K562 (cell line): ENCODE data around the gene DENND2A. TPM values are rescaled to one million over a fixed set of nuclear protein-coding genes. Genes with fewer than 3 reads are reported as not detected.

ENCODE experiments used
- ATF6 ChIP-seq: sonication (generic); formaldehyde crosslinking; IDR thresholded peaks from 2 replicates; pipeline ENCODE4 v1.4.0; 2020; ENCODE audit warnings: mild to moderate bottlenecking, missing genetic modification reagents
- CREB3L1 ChIP-seq: fragments of 450-650 bp; IDR thresholded peaks from 2 replicates; pipeline ENCODE4 v1.6.1; 2014; ENCODE audit warnings: low read depth, mild to moderate bottlenecking, moderate library complexity, borderline replicate concordance
- GTF2F1 ChIP-seq: IDR thresholded peaks from 2 replicates; pipeline ENCODE4 v1.6.1; 2011; ENCODE audit warnings: low read depth, low read length, improper control_type of control experiment
- HNRNPH1 ChIP-seq: fragments of 200-400 bp; formaldehyde crosslinking; optimal IDR thresholded peaks from 2 replicates; pipeline ENCODE3; 2017; ENCODE audit warnings: low read depth, mild to moderate bottlenecking, low read length, moderate library complexity
- MIER1 ChIP-seq: fragments of 450-650 bp; IDR thresholded peaks from 2 replicates; pipeline ENCODE4 v1.6.1; 2016; ENCODE audit warnings: antibody characterized with exemption, mild to moderate bottlenecking, low read depth
- NFYB ChIP-seq: IDR thresholded peaks from 2 replicates; pipeline ENCODE4 v1.6.1; 2011; ENCODE audit warnings: mild to moderate bottlenecking, moderate library complexity; ENCODE audit not compliant: insufficient read length; ENCODE audit errors: extremely low read depth
- OTX1 ChIP-seq: fragments of 450-650 bp; formaldehyde crosslinking; IDR thresholded peaks from 2 replicates; pipeline ENCODE4 v1.4.0; 2022; ENCODE audit warnings: mild to moderate bottlenecking
- POU5F1 ChIP-seq: fragments of 150-350 bp; IDR thresholded peaks from 2 replicates; pipeline ENCODE4 v1.6.1; 2014; ENCODE audit warnings: borderline replicate concordance, low read length, low read depth, mild to moderate bottlenecking; ENCODE audit not compliant: partially characterized antibody
- RAD21 ChIP-seq, 2 experiments: fragments of 250-450 bp in 1 of 2; fragments of 450-650 bp in 1 of 2; sonication (Bioruptor Pico) in 1 of 2; formaldehyde crosslinking in 1 of 2; IDR thresholded peaks in 1 of 2; conservative IDR thresholded peaks in 1 of 2; 2 replicates each; pipeline versions ENCODE4 v1.4.0 to v1.8.0; 2020 to 2022; ENCODE audit warnings: mild to moderate bottlenecking in 2 of 2, moderate library complexity in 1 of 2
- RBM25 ChIP-seq: fragments of 200-400 bp; formaldehyde crosslinking; IDR thresholded peaks from 2 replicates; pipeline ENCODE4 v1.6.1; 2018; ENCODE audit warnings: low read length, low read depth, moderate library complexity; ENCODE audit not compliant: severe bottlenecking
- RNF219 ChIP-seq: fragments of 250-450 bp; sonication (Bioruptor Pico); IDR thresholded peaks from 2 replicates; pipeline ENCODE4 v1.5.0; 2022; ENCODE audit warnings: mild to moderate bottlenecking
- TSC22D4 ChIP-seq: fragments of 450-650 bp; IDR thresholded peaks from 2 replicates; pipeline ENCODE4 v1.6.1; 2016; ENCODE audit warnings: missing genetic modification characterization, missing biosample characterization, control low read depth
- ZFPM2 ChIP-seq: fragments of 250-450 bp; sonication (Bioruptor Pico); IDR thresholded peaks from 2 replicates; pipeline ENCODE4 v1.5.1; 2022; ENCODE audit warnings: mild to moderate bottlenecking
- ZNF518B ChIP-seq: fragments of 250-450 bp; sonication (Bioruptor Pico); IDR thresholded peaks from 2 replicates; pipeline ENCODE4 v1.5.0; 2021; ENCODE audit warnings: mild to moderate bottlenecking, moderate library complexity
- polyA plus RNA-seq, 8 experiments: library from polyadenylated mRNA; depleted of rRNA in 4 of 8; stranded (reverse) in 5 of 8; unstranded in 3 of 8; fragments of >200 nt; fragmentation: Nextera tagmentation in 2 of 8; fragmentation: Illumina TruSeq in 1 of 8; extraction: Ambion mirVana in 2 of 8; extraction: Trizol in 1 of 8; gene quantifications; 2 replicates each; pipeline versions ENCODE4 v1.2.1 to v1.2.3, GENCODE V29; 2011 to 2014; ENCODE audit warnings: inconsistent platforms in 1 of 8, missing spikeins in 1 of 8
- total RNA-seq, 7 experiments: library from RNA; depleted of rRNA in 6 of 7; stranded (reverse); fragments of >200 nt in 6 of 7; fragmentation: Illumina TruSeq in 2 of 7; extraction: Trizol in 2 of 7; gene quantifications; 2 replicates each; pipeline versions ENCODE4 v1.2.1 to v1.2.3, GENCODE V29; 2011 to 2021; ENCODE audit warnings: low replicate concordance in 1 of 7

Gene DENND2A
- total and polyA plus RNA-seq, 9 of the 15 experiments (the other 6 are each of a cell fraction or from before 2014, with no cell fraction given): not detected

- TF ChIP-seq ZFPM2 (no peak), RNF219 (CRISPR knock-in tag) (no peak), HNRNPH1 (no peak), RBM25 (no peak), POU5F1 (no peak), CREB3L1 (no peak), GTF2F1 (no peak), ZNF518B (CRISPR knock-in tag) (no peak), OTX1 (CRISPR knock-in tag) (peak; percentile 44; the same call in 1 of the 2 replicates), MIER1 (no peak), ATF6 (no peak), NFYB (no peak), TSC22D4 (tag) (no peak), RAD21 (CRISPR knock-in tag; conservative IDR thresholded peaks at IDR 0.05 in 1 of 2, IDR thresholded peaks at IDR 0.05 in 1 of 2) (peak; percentile 95 to 96)
These were observed 12.9 kb upstream of the DENND2A start (continued) for GRCh38 chr7:140653319-140654108.
